8988T (cell line): ENCODE data around the gene SURF6.
"Not testable (repeated sequence)": the region's sequence is repeated elsewhere in the genome, so short reads cannot be mapped to it uniquely, and the experiment has no call there.

Source experiments
- DNase-seq: peaks from one replicate; pipeline ENCODE4 v3.0.0; 2011

SURF6 gene

DNA sequence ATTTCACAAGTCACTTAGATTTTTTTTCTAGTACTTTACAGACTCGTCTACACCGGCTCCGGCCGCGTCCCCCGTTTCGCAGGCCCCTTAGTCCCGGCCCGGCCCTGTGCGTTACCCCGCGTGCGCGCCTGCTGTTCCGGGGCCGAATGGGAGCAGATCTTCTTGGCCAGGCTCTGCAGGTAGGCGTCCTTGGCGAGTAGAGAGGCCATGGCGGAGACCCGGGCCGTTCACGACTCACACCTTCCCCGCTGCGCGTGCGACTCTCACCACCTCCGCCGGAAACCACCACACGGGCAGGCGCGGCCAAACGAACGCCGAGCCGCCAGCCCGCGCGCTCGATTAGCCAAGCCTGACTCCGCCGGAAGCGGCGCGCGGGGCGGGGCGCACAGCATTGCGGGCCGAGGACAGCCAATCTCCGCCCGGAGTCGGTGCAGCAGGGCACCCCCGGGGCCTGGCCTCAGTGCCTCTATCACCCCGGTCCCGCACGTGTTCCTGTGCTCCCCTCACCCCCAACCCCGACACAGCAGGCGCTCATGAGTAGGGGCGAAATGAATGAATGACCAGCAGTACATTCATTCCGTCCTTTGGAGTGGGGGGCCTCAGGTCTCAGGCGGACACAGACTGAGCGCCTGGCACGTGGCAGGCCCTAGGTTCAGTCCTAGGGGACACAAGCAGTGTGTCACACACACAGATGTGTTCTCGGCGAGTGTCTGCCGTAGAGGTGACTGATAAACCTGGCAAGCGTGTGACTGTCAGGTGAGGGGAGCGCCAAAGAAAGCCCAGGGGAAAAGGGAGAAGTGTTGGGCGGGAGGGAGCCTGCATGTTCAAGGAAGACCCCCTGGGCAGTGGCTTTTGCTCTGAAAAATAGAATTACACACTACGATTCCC lies at the start of gene SURF6:
SURF6 (minus strand) TSS at position 265 of the 888 bp plus-strand sequence; CDS start at position 209, 56 bp downstream.
- DNase-seq, result peak; percentile 80

DNA sequence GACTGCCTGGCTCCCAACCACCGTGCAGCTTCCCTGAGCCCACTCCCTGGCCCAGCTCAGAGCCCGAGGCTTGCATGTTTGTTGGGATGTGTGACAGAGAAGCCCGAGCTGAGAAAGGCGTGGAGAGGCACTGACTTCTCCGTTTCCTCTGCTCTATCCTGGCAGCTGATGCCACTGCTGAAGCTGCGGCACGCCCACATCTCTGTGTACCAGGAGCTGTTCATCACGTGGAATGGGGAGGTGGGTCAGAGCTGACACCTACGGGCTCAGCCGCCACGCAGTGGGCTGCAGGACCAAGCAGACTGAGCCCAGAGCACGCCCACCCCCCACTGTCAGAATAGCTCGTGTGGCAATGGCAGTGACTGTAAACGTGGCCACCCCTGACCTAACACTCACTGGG lies 49.5 kb upstream of the SURF6 start:
- no peak for DNase-seq

- no peak for DNase-seq
Measured at GRCh38 chr9:133384736-133385321, 48.8 kb upstream of the SURF6 start.

- DNase-seq, result no peak
Measured at GRCh38 chr9:133383438-133383837, 47.5 kb upstream of the SURF6 start.

DNA sequence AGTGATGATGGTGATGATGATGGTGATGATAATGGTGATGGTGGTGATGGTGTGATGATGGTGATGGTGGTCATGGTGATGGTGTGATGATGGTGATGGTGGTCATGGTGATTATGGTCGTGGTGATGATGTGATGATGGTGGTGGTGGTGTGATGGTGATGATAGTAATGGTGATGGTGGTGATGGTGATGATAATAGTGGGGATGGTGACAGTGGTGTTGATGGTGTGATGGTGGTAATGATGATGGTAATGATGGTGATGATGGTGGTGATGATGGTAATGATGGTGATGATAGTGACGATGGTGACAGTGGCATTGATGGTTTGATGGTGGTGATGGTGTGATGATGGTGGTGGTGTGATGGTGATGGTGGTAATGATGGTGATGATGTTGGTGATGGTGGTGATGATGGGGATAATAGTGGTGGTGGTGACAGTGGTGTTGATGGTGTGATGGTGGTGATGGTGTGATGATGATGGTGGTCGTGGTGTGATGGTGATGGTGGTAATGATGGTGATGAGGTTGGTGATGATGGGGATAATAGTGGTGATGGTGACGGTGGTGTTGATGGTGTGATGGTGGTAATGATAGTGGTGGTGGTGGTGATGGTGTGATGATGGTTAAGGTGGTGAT lies 46.6 kb upstream of the SURF6 start:
- no peak for DNase-seq

DNA sequence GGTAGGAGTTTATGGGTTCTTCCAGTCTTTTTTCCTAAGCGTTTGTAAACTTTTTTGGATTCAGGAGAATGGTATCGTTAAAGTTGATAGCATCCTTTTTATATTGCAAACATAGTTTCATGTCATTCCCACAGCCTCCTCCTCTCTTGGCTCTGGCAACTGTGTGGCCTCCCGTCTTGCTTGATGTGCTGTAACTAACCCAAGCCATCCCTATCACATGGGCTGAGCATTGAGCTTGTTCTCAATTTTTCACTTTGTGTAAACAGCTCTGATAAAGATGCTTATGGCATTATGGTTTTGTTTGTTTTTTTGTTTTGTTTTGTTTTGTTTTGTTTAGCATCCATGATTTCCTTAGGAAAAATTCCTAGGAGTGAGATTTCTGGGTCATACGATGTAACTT lies 44.7 kb upstream of the SURF6 start:
- DNase-seq, result no peak

- no peak for DNase-seq
Measured at GRCh38 chr9:133379153-133380086, 43.4 kb upstream of the SURF6 start.

DNA sequence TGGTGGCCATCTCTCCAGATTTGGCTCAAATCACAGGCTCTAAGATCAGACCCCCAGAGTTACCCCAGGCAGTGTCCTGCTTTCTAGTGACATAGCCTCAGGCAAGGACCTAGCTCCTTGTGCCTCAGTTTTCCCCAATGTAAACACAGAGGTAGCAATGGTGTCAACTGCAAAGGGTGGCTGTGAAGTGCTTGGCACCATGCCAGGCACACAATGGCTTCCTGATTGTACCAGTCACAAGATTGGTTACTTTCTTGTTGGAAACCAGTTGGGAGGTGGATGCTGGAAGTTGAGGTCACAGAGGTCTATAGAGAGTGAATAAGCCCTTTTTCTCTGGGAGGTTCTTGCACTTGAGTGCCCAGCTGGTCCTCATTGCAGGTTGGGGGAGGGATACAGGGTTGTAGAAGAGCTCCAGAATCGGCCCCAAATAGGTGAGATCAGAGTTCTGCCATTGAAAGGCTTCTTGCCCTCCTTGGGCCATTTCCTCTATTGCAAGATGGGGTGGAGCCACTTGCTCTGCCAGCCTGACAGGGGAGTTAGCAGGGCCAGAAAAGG lies 42.5 kb upstream of the SURF6 start:
- DNase-seq, result no peak

- DNase-seq, result no peak
Measured at GRCh38 chr9:133377721-133378216, 41.8 kb upstream of the SURF6 start.

GRCh38 chr9:133377280-133377679 lies 41.3 kb upstream of the SURF6 start:
- DNase-seq, result not testable (repeated sequence)

DNA sequence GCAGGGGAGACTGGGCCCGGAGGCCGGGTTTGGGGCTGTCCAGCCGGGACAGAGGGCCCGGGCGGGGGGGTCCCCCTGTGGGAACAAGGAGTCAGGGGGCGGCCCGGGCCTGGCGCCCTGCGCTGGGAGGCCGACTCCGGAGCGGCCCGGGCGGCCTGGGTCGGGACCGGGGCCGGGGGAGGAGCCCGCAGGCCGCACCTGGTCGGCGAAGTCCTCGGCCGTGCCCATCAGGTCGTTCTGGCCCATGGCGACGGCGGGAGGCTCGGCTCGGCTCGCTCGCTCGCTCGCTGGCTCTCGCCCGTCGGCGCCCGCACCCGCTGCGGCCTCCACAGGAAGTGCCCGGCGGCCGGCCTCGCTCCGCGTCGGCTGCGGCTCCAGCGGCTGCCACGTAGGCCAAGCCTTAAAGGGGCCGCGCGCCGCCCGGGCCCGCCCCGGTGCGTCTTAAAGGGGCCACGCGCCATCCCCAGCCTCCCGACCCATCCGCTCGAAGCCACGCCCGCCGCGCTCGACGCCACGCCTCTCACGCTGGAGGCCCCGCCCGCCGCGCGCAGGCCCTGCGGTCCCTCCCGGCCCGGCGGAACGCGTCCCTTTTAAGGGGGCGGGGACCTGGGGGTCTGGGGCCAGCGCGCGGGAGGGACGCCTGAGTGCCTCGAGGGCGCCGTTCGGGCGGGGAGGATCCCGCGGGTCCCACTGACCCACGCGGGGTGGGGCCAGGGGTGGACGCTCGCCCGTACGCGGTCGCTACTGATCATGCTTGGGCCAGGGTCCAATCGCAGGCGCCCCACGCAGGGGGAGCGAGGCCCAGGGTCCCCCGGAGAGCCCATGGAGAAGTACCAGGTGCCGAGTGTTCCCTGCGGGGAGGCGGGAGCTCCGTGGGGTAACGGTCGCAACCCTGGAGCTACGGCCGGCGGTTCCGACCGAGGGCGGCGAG lies 40.0 kb upstream of the SURF6 start, which contains the start of the genes STKLD1 and SURF4:
STKLD1 (plus strand) TSS at position 643 of the 931 bp plus-strand sequence; CDS start at position 751, 108 bp downstream.
SURF4 (minus strand) TSS at position 337 of the 931 bp plus-strand sequence; CDS start at position 246, 91 bp downstream.
- peak; percentile 99 for DNase-seq

GRCh38 chr9:133375116-133375723 lies 39.2 kb upstream of the SURF6 start:
- DNase-seq, result no peak

- no peak for DNase-seq
Measured at GRCh38 chr9:133374612-133375115, 38.7 kb upstream of the SURF6 start.

- DNase-seq, result no peak
Measured at GRCh38 chr9:133372144-133372543, 36.2 kb upstream of the SURF6 start.

- no peak for DNase-seq
Measured at GRCh38 chr9:133371261-133371711, 35.3 kb upstream of the SURF6 start.

GRCh38 chr9:133370685-133371084 lies 34.7 kb upstream of the SURF6 start:
- no peak for DNase-seq

DNA sequence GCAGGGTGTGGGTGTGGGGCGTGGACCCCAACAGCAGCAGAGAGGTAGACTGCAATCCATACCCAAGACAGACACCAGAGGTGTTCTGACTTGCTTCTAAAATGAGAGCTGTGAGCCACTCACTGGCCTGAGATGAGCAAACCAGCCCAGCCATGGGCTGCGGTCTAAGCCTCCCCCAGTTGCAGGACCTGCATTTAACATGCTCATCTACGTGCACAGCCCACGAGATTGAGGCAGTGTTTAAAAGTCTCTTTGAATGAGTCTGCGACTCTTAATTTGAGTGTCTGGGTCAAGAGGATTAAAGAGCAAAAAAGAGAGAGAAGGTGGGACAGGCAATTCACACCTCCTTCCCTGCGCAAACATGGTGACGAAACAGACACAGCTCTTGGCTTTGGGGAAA lies 33.9 kb upstream of the SURF6 start:
- DNase-seq, result no peak

GRCh38 chr9:133369422-133369821 lies 33.4 kb upstream of the SURF6 start:
- DNase-seq, result no peak

DNA sequence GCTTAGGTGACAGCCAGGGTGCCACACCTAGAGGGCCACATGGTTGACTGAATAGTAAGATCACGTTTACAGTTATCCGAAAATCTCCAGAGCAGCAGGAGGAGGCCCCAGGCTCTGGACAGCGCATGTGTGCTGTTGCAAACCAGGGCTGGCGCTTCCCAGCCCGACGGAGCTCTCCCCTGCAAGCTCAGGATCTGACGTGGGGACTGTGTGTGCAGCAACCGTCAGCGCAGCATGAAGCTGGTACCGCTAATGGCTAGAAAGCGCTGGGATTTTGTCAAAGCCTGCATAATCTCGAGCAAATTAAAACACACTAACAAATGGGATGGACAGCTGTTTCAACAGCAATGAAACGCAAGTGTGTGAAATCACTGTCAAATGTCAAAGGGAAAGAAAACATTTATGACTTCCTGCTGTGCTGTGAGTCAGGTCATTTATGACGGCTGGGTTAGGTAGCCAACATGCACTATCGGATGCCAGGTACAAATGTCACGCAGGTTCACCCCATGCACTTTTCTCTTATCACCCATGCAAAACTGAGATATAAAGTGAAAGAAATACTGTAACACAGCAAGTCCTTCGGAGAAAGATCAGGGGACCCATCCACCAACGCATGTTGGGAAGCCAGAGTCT lies 32.4 kb upstream of the SURF6 start:
- DNase-seq, result no peak
